Mesendoderm (in vitro differentiated cells): Measurements from ENCODE around the gene RAB31.

Source experiments
- DNase-seq: peaks from one replicate; pipeline ENCODE4 v3.0.0; 2013
- H2AK5ac ChIP-seq: 2 replicates; pipeline ENCODE4 v1.6.1; 2013; ENCODE audit warnings: low read length, inconsistent platforms
- H2BK120ac ChIP-seq: 2 replicates; pipeline ENCODE4 v1.6.1; 2013; ENCODE audit warnings: low read depth, mild to moderate bottlenecking, low read length, moderate library complexity, mixed read lengths
- H2BK15ac ChIP-seq: replicated peaks from 2 replicates; pipeline ENCODE4 v1.6.1; 2013; ENCODE audit warnings: low read depth, mild to moderate bottlenecking, moderate library complexity
- H2BK5ac ChIP-seq: 2 replicates; pipeline ENCODE4 v1.6.1; 2013; ENCODE audit warnings: low read length, inconsistent platforms
- H3K18ac ChIP-seq: 2 replicates; pipeline ENCODE4 v1.6.1; 2013; ENCODE audit warnings: mild to moderate bottlenecking, low read length, mixed read lengths
- H3K23ac ChIP-seq: one replicate; pipeline ENCODE4 v1.6.1; 2013; ENCODE audit warnings: low read length
- H3K27ac ChIP-seq: 2 replicates; pipeline ENCODE4 v1.5.1; 2013; ENCODE audit warnings: low read depth, mild to moderate bottlenecking, inconsistent platforms, low read length, moderate library complexity
- H3K27me3 ChIP-seq: 2 replicates; pipeline ENCODE4 v1.6.1; 2013; ENCODE audit warnings: low read length, control low read depth, mild to moderate bottlenecking, inconsistent platforms; ENCODE audit not compliant: insufficient read depth, poor library complexity
- H3K36me3 ChIP-seq: 2 replicates; pipeline ENCODE4 v1.6.1; 2013; ENCODE audit warnings: low read length, inconsistent platforms; ENCODE audit not compliant: control insufficient read depth, insufficient read depth
- H3K4ac ChIP-seq: one replicate; pipeline ENCODE4 v1.6.1; 2013; ENCODE audit warnings: low read depth, mild to moderate bottlenecking, low read length, moderate library complexity
- H3K4me1 ChIP-seq: 2 replicates; pipeline ENCODE4 v1.6.1; 2013; ENCODE audit warnings: low read depth, low read length, inconsistent platforms; ENCODE audit not compliant: control insufficient read depth
- H3K4me2 ChIP-seq: 2 replicates; pipeline ENCODE4 v1.6.1; 2013; ENCODE audit warnings: low read length
- H3K4me3 ChIP-seq: 2 replicates; pipeline ENCODE4 v1.5.1; 2013; ENCODE audit warnings: mild to moderate bottlenecking, low read length
- H3K56ac ChIP-seq: one replicate; pipeline ENCODE4 v1.6.1; 2013; ENCODE audit warnings: low read length
- H3K79me1 ChIP-seq: 2 replicates; pipeline ENCODE4 v1.6.1; 2013; ENCODE audit warnings: low read length, inconsistent platforms
- H3K79me2 ChIP-seq: 2 replicates; pipeline ENCODE4 v1.6.1; 2013; ENCODE audit warnings: mild to moderate bottlenecking, low read length; ENCODE audit not compliant: control insufficient read depth, insufficient read depth
- H3K9ac ChIP-seq: 2 replicates; pipeline ENCODE4 v1.6.1; 2013; ENCODE audit warnings: low read length, inconsistent platforms
- H4K5ac ChIP-seq: one replicate; pipeline ENCODE4 v1.6.1; 2013; ENCODE audit warnings: low read length
- H4K8ac ChIP-seq: one replicate; pipeline ENCODE4 v1.6.1; 2013; ENCODE audit warnings: low read depth, mild to moderate bottlenecking, control low read depth, low read length, moderate library complexity
- WGBS: extraction: QIAGEN DNeasy Blood & Tissue Kit; methylation state at CpG from one replicate; pipeline ENCODE4 v1.1.7; 2013; ENCODE audit warnings: low lambda C conversion rate, missing lambda C conversion rate; ENCODE audit not compliant: insufficient coverage; ENCODE audit errors: extremely low coverage; 5-methylcytosine and 5-hydroxymethylcytosine counted together

RAB31 gene

DNA sequence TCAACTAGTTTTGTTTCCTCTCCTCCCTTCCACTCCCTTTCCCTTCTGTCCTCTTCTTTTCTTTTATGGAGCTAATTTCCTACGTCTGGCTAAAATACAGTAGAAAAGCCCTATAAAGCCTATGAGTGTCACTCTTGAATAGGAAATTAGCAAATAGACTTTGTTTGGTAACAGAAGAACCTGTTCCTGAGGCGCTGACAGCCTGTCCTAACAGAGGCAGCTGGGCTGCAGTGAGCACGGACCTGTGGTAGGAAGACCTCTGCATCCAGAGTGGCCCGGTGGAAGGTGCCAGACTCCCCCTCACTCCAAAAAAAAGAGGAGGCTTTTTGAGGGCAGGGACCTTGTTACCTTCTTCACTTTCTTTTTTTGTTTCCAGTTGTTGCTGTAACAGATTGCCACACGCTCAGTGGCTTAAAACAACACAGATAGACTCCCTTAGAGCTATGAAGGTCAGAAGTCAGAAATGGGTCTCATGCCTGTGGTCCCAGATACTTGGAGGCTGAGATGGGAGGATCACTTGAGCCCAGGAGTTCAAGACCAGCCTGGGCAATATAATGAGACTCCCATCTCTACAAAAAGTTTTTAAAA, 96.5 kb downstream of the RAB31 start:
- Histone ChIP-seq H3K36me3 (no peaks in the 10 kb centered on the region), H2BK120ac (no peak overlapping the region), H4K8ac (no peak overlapping the region), H3K79me1 (no peaks in the 10 kb centered on the region), H4K5ac (no peak overlapping the region), H3K23ac (no peak overlapping the region), H3K4me2 (no peak overlapping the region), H3K27ac (no peak overlapping the region), H2BK5ac (no peak overlapping the region), H2AK5ac (no peak overlapping the region), H3K18ac (no peak overlapping the region), H3K56ac (no peak overlapping the region), H3K4me3 (no peak overlapping the region), H3K27me3 (no peaks in the 10 kb centered on the region), H3K4ac (no peak overlapping the region), H2BK15ac (no peak overlapping the region), H3K79me2 (no peaks in the 10 kb centered on the region), H3K4me1 (peaks cover 4% of the 10 kb centered on the region), H3K9ac (no peak overlapping the region)
- no peak for DNase-seq
- no CpG with 5 or more reads among the region's 5 CpGs for WGBS

DNA sequence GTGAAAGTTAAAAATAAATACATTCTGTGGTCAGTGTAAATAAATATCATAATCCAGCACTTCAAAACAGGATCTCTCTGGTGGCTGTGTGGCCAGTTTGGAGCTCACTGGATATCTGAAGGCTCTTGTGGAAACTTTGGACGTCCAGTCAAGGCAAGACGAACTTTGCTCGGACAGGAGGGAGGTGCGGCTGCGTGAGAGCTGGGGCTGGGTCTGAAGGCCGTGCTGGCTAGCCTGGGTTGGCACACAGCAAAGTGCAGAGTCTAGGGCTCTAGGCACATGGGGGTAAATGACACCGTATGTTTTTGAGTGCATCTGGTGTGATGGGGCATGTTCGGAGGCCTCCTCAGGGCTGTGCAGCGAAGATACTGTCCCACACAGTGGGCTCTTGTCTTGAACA, 98.8 kb downstream of the RAB31 start:
- Histone ChIP-seq H3K4ac (no peak overlapping the region), H2BK120ac (no peak overlapping the region), H3K79me2 (no peaks in the 10 kb centered on the region), H3K4me2 (no peak overlapping the region), H4K5ac (no peak overlapping the region), H4K8ac (no peak overlapping the region), H3K27ac (no peak overlapping the region), H3K4me3 (no peak overlapping the region), H3K27me3 (no peaks in the 10 kb centered on the region), H3K79me1 (no peaks in the 10 kb centered on the region), H3K56ac (no peak overlapping the region), H3K23ac (no peak overlapping the region), H3K4me1 (peaks cover 4% of the 10 kb centered on the region), H3K18ac (no peak overlapping the region), H3K9ac (no peak overlapping the region), H2BK5ac (no peak overlapping the region), H2AK5ac (no peak overlapping the region), H2BK15ac (no peak overlapping the region), H3K36me3 (no peaks in the 10 kb centered on the region)
- WGBS = no CpG with 5 or more reads among the region's 9 CpGs
- no peak for DNase-seq

DNA sequence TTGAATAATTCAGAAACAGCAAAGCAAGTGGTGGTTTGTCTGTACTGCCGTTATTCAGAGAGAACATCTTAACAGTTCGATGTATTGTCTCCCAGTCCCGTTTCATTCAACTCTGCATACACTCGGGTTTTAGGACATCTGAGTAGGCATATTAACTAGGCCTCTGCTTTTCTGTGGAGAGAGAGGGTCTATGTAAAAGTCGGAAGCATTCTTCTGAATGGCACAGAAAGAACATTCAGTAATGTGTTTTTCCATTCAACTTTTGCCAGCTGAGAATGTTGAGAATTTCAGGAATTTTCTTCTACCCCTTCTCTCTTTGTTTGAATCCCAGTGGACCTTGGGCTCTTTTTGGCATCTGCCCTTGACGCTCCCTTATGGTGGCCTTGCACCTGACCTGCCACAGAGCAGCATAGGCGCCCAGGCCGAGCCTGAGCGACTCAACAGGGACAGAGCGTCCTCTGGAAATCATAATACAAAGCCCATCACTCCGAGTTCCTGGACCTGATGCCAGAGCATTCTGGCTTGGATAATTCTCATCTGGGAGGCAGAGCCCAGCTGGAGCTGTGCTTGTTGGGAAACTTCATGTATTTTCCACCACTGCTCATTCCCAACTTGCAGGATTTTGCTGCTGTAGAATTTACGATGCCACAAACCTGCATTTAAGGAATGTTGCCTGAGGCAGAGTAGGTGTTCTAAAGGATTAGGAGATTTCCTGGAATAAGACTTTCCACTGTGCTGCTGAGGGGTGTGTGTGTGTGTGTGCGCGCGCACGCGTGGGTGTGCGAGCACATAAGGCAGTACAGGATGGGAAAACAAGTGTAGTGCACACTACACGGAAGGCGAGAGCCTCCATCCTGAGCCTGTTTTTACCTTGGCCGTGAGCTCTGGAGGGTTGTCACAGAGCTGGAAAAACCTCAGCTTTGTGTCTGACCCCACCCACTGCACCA, 100.5 kb downstream of the RAB31 start:
- Histone ChIP-seq H4K5ac (no peak overlapping the region), H4K8ac (no peak overlapping the region), H2BK5ac (no peak overlapping the region), H2BK120ac (no peak overlapping the region), H2BK15ac (no peak overlapping the region), H3K36me3 (no peaks in the 10 kb centered on the region), H3K79me1 (no peaks in the 10 kb centered on the region), H3K4me2 (no peak overlapping the region), H2AK5ac (no peak overlapping the region), H3K23ac (no peak overlapping the region), H3K9ac (no peak overlapping the region), H3K4me3 (no peak overlapping the region), H3K18ac (no peak overlapping the region), H3K27ac (no peak overlapping the region), H3K27me3 (no peaks in the 10 kb centered on the region), H3K4me1 (no peaks in the 10 kb centered on the region), H3K4ac (no peak overlapping the region), H3K79me2 (no peaks in the 10 kb centered on the region), H3K56ac (no peak overlapping the region)
- peak; percentile 87 for DNase-seq
- no CpG with 5 or more reads among the region's 21 CpGs for WGBS

DNA sequence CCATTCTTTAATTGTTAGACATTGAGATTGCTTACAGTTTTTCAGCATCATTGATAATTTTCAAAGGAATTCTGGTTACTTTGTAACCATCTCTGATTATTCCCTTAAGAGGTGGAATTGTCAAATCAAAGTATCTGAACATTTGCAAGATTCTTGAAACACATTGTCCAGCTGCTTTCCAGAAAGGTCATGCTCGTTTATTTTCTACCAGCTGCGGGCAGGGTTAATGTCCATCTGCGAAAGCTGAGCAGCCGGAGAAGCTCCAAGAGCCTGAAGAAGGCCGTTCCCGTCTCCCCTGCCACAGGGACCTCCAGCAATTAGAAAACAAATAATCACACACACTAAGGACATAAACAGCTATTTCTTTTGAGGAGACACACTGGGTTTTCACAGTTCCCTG, 101.6 kb downstream of the RAB31 start:
- Histone ChIP-seq H3K79me2 (no peaks in the 10 kb centered on the region), H4K8ac (no peak overlapping the region), H2BK5ac (no peak overlapping the region), H3K4me2 (no peak overlapping the region), H3K4ac (no peak overlapping the region), H3K27ac (no peak overlapping the region), H3K27me3 (no peaks in the 10 kb centered on the region), H2BK15ac (no peak overlapping the region), H3K36me3 (no peaks in the 10 kb centered on the region), H3K23ac (no peak overlapping the region), H2AK5ac (no peak overlapping the region), H3K79me1 (no peaks in the 10 kb centered on the region), H4K5ac (no peak overlapping the region), H3K9ac (no peak overlapping the region), H2BK120ac (no peak overlapping the region), H3K56ac (no peak overlapping the region), H3K18ac (no peak overlapping the region), H3K4me1 (no peaks in the 10 kb centered on the region), H3K4me3 (no peak overlapping the region)
- DNase-seq = no peak
- WGBS = no CpG with 5 or more reads among the region's 6 CpGs

DNA sequence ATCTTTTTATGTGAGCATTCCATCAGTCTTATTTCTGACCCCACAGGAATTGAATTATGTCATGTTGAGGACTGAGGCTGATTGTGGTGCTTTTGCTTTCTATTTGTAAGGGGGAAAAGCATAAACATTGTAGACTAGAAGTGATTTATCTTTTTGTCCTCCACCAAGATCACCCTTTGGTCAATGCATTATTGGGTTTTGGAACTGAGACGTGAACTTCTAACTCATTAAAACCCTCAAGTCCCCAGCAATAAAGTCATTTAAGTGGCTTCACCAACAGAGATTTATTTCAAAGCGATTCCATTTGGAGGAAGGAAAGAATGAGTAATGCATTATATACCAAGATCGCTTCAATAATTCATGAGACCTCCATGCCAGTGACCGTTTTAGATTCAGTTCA, 102.2 kb downstream of the RAB31 start:
- no peak overlapping the region for H3K4ac ChIP-seq
- H3K79me1 ChIP-seq = no peaks in the 10 kb centered on the region
- no peak overlapping the region for H3K4me3 ChIP-seq
- H3K79me2 ChIP-seq = no peaks in the 10 kb centered on the region
- H3K36me3 ChIP-seq = no peaks in the 10 kb centered on the region
- no peak overlapping the region for H3K4me2 ChIP-seq
- no peak overlapping the region for H3K18ac ChIP-seq
- H2AK5ac ChIP-seq = no peak overlapping the region
- no peak overlapping the region for H2BK120ac ChIP-seq
- no peaks in the 10 kb centered on the region for H3K27me3 ChIP-seq
- no peak overlapping the region for H2BK5ac ChIP-seq
- H3K27ac ChIP-seq = no peak overlapping the region
- H4K5ac ChIP-seq = no peak overlapping the region
- H3K23ac ChIP-seq = no peak overlapping the region
- H4K8ac ChIP-seq = no peak overlapping the region
- no peak overlapping the region for H3K56ac ChIP-seq
- no peak for DNase-seq
- no CpG with 5 or more reads among the region's 4 CpGs for WGBS
- no peak overlapping the region for H3K9ac ChIP-seq
- no peaks in the 10 kb centered on the region for H3K4me1 ChIP-seq
- no peak overlapping the region for H2BK15ac ChIP-seq
